HG02938 (cell line): ENCODE data around the gene AMIGO1.

Source experiments
- ATAC-seq: cut with Tn5 transposase; IDR thresholded peaks from one replicate; pipeline ENCODE4 v1.9.1; 2021; ENCODE audit warnings: mild to moderate bottlenecking, moderate library complexity; ENCODE audit not compliant: unreplicated experiment

The AMIGO1 gene

GRCh38 chr1:109534307-109534858 is 24.9 kb upstream of the AMIGO1 start:
- ATAC-seq = no peak

DNA sequence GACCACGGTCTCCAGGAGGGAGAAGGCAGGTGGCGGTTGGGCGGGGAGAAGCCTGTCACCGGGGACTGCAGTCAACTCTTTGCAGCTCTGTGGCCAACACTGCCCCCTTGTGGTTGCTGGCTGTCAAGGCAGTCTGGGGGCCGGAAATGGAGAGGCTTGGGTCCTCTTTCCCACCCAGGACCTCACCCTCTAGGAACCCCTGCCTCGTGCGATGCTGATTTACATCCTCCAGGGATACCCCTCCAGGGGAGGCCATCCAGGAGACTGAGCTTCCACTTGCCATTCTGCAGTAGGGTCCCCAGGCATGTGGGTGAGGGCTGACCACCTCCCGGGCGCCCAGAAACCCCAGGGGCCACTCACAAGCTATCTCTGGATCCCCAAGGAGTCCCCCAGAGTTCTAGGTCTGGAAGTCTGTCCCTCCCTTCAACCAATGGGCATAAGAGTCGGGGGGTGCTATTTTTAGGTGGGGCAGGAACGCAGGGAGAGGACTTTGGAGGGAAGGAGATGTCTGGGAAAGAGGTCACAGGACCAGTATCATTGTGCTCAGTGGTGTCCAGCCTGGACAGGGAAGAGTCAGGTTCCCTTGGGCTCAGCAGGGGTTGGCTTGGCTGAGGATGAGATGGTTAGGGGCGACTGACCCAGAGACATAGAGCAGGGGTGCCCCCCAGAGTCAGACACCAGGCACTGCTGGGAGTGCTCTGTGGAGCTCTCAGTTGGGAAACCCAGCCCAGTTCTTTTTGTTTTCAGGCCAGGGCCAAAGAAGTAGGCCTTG is 23.0 kb upstream of the AMIGO1 start:
- ATAC-seq = peak; percentile 62

- ATAC-seq = no peak
These were observed 22.4 kb upstream of the AMIGO1 start for GRCh38 chr1:109531826-109532364.

DNA sequence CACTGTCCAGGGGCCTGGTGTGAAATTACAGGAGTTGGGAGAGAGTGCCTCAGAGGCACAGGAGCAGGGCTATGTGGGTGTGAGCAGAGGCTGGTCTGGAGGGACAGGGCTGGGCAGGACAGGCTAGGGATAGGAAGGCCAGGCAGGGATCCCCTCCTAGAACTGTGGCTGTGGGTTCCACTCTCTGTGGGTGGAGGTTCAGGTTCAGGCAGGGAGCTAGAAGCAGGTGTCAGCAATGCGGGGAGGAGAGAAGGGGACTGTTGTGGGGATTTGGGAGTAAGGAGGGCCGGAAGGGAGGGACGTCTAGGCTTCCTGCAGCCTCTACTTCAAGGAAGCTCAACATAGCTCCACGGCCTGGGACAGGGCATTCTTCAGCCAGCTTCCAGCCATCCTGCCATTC is 21.9 kb upstream of the AMIGO1 start:
- ATAC-seq = no peak

DNA sequence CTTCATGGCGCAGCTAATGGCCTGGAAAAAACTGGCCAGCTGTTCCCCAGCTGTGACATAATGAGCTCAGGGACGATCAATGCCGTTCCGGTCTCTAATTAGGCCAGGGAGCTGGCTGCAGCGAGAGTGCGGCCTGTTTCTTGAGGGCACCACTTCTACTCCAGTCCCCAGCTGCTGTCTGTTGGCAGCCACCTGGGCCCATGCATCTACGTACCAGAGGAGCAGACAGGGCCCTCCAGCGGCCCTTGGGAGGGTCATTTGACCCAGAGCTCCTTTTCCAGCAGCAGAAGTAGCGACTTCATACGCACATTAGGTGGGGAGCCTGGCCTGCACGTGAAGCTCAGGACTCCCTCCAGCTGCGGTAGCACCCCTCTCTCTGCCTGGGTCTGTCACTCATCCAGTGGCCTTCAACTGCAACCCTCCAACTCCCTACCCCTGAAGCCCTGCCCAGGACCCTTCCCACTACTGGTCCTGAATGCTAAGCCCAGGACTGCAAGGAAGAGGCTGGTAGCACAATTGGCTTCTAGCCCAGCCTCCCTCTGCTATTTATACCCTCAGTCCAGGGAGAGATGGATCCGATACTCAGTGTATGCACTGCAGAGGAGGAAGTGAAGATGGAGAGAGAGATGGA is 21.0 kb upstream of the AMIGO1 start:
- ATAC-seq = no peak

DNA sequence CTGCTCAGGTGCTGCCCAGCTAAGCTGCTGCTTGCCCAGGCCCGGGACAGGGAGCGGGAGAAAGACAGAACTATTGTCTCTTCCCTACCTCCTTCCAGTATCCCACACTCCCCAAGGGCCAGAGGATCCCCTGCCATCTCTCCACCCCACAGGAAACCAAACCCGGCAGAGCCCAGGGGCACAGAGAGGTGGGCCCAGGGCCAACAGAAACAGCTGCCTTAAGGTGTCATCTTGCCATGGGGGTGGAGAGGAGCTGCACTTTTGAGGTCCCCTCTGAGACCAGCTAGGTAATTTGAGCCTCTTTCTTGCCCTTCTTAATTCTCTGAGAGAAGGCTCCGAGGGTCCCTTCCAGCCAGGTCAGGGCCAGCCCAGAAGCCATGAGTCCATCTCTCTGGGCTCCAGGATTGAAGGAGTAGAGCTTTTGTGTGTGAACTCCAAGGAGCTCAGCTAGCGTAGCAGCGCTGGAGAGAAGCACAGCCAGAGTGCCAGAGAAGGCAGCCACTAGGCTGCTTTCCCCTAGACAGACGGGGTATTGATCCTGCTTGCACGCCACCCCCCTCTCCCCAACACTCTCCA is 20.4 kb upstream of the AMIGO1 start:
- ATAC-seq = no peak

DNA sequence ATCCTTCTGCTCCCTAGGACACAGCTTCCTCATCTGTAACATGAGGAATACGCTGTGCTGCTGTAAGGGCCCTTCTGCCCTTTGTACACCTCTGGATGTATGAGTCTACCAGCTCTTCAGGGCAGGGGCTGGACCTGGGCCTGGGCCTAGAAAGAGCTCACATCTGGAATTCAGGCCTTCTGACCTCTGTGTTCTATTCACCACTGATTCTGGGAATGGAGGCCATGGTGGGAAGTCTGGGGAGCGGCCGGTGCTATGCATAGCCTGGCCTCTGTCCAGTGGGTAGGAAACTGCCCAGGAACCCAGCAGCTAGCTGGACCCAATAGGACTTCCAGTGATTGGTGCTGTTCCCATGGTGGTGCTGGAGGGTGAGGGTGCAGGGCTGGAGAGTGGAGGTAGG is 19.2 kb upstream of the AMIGO1 start:
- no peak for ATAC-seq

DNA sequence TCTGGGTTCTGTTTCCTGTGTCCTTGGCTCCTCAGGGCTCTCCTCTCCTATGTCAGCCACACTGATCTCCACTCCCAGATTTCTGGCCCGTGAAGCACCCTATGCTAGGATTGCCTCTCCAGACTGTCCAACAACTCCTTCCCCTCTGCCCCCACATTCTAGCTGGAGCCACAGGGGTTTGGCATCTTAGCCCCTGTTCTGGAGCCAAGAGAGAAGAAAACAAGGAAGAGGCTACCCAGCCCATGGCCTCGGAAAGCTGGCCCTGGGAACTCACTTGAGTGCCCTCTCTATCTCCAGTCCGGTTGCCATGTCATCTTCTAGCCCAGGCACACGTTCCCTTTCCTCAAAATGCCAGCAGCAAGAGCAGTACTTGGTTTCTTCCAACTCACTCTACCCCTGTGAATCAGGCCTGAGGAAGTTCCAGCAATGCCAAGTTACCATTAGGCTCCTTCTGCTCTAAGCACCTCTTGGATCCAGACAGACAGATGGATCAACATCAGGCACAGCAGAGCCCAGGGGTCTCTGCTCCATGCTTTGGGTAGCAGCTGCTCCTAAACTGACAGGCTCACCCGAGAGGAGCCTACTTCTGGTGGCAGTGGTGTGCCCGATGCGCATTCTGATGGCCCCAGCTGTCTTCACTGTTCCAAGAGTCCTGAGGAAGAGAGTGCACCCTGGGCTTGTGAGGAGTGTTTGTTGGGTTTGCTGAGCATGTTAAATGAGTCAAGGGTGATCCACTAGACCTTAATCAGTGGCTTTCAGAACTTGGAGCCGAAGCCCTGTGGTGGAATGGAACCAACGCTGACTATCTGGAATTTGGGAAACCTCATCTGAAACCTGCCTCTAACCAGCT is 18.5 kb upstream of the AMIGO1 start:
- ATAC-seq = no peak

DNA sequence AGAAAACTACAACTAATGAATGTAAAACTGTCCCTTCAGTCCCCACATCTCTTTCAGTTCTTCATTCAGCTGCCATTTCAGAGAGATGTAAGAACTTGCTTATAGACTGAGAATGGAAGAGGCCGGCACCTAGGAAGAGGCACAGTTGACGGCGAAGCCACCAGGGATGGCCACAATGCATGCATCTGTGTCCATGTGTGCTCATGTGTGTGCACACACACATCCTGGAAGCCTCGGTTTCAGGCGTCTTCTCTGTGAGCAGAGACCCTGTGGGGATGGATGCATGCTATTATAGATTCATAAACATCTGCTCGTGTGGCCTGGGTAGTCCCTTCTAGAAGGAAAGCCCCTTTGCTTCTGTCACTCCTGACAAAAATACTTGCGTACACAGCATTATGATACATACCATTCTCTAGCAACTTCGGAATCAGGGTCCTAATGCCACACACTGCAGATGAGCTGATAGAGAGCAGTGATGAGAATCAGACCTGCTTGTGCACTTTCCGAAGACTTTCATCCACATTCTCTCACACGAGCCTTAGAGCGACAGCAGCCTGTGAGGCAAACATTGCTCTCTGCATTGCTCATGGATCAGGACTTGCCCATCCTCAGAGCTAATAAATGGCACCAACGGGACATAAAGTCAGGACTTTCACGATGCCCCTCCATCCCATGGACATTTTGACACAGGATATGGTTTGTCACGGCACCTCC is 17.7 kb upstream of the AMIGO1 start:
- no peak for ATAC-seq

DNA sequence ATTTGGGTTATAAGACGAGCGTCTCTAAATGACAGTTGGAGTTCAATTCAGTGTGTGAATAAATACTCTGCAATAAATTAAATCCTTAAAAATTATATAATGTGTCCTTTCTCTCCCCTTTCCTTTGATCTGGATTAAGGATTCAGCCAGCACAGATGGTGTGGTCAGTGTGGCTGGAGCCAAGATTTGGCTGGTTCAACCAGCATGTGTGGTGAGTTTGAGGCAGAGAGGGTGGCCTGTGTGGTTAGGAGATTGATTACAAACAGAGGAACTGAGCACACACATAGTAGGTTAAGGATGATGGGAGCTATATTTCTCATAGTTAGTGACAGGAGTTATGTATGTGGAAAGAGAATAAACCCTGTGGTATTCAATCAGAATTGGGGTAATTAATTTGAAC is 14.2 kb upstream of the AMIGO1 start:
- no peak for ATAC-seq

DNA sequence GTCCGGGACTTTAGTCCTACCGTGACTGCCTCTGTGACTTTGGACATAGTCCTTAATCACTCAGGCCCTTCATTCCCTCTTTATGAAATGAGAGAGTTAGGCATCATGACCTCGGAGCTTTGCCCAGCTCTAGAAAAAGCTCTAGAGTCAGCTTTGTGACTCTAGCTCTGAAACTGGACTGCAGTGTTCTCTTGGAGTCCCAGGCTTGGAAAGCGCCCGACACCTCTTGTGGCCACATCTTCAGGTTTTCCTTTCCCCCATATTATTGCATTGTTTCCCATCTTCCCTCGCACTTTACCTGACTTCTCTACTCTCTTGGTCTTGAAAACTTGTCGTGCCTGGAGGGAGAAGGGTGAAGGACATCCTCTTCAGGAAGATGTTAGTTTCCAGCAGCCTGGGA is 12.5 kb upstream of the AMIGO1 start:
- no peak for ATAC-seq

GRCh38 chr1:109521002-109521951 is 11.8 kb upstream of the AMIGO1 start:
- no peak for ATAC-seq

GRCh38 chr1:109517337-109517736 is 7.8 kb upstream of the AMIGO1 start:
- ATAC-seq = no peak

DNA sequence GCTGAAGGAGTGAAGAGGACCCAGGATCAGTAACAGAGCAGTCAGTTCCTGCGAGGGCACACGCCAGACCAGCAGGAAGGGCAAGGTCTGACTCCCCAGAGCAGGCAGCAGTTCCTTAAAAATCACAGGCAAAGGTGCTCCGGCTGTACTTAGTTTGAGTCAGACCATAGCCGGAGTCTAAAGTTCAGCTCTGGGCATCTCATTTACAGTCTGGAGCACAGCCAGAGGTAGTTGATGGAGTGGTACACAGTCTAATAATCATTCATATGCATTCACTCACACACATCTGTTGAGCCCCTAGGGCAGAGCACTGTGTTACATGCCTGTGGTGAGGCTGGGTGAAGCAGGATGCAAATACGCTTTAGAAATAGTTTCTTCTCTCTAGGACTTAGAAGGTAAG is 7.3 kb upstream of the AMIGO1 start:
- ATAC-seq = no peak

DNA sequence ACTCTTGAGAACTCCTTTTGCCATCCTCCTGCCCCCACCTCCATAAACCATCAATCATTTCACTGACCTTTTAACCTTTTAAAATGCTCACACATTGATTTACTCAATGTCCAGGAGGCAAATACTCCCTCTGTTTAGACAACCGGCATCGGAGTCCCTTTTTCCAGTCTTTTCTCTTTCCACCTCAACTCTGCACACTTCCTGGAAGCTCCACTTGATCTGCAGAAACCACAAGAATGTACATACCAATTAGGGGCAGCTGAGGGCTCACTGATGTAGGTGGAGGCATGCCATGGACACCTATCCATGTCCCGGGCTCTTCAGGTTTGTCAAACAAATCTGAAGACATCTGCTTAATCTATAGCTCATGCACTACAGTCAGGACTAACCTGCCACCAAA is 5.3 kb upstream of the AMIGO1 start:
- ATAC-seq = no peak

DNA sequence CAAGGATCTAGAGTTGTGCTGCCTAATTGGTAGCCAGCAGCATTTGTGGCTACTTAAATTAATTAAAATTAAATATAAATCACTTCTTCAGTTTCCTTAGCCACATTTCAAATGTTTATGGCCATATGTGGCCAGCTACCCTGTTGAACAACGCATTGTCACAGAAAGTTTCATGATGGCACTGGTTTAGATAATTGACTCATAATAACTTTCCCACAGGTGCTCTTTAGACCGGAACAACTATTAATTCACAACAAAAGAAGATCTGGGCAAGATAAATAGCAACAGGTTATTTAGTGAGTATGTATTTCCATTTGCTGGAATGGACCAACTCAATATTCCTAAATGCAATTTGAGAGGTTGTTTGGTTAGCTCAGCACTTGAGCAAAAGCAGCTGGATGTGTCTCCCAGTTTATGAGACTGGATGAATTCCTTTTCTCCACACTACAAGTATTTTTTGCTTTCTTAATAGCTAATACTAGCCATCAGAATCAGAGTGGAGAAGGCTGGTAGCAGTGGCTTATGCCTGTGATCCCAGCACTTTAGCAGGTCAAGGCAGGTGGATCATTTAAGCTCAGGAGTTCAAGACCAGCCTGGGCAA is 3.7 kb upstream of the AMIGO1 start:
- no peak for ATAC-seq

DNA sequence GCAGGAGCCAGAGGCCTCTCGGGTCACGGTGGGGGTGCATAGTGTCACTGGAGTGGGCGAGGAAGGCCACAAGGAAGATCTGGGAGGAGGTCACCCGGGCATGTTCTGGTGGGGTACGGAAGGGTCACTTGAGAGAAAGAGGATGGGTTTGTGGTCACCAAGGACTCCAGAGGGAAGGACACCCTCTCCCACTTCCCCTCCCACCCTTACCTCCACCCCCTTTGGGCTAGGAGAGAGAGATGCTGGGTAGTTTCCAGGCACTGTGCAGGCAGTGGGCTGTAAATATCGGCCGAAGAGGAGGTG is 703 bp downstream of the AMIGO1 start:
- no peak for ATAC-seq

- no peak for ATAC-seq
These were observed 1.3 kb downstream of the AMIGO1 start for GRCh38 chr1:109508001-109508872.
